NT2/D1 (cell line): ENCODE measurements around the gene SOCS3.
A peak's percentile ranks its signal among the peaks of the same experiment; 100 is the strongest.

ENCODE experiments used
- DNase-seq: peaks from one replicate; pipeline ENCODE4 v3.0.0-alpha.2; 2011; ENCODE audit warnings: low read depth, low spot score
- H3K27me3 ChIP-seq: 2 replicates; pipeline ENCODE4 v1.6.0; 2011; ENCODE audit warnings: mild to moderate bottlenecking; ENCODE audit not compliant: insufficient read length, insufficient read depth
- H3K36me3 ChIP-seq: 2 replicates; pipeline ENCODE4 v1.6.1; 2011; ENCODE audit warnings: mild to moderate bottlenecking, low read length, mixed read lengths; ENCODE audit not compliant: insufficient read depth, insufficient read length
- H3K4me1 ChIP-seq: 2 replicates; pipeline ENCODE4 v1.5.1; 2011; ENCODE audit not compliant: insufficient read depth, insufficient read length
- H3K4me3 ChIP-seq: 2 replicates; pipeline ENCODE4 v1.5.1; 2011; ENCODE audit warnings: low read depth; ENCODE audit not compliant: insufficient read length
- H3K9ac ChIP-seq: 2 replicates; pipeline ENCODE4 v1.6.0; 2011; ENCODE audit warnings: low read depth; ENCODE audit not compliant: insufficient read length
- H3K9me3 ChIP-seq: 2 replicates; pipeline ENCODE4 v1.5.1; 2011; ENCODE audit warnings: mild to moderate bottlenecking, low read length; ENCODE audit not compliant: insufficient read depth
- SUZ12 ChIP-seq: IDR thresholded peaks from 2 replicates; pipeline ENCODE4 v1.6.1; 2011; ENCODE audit not compliant: insufficient read length, insufficient read depth; ENCODE audit errors: extremely low read depth
- YY1 ChIP-seq: IDR thresholded peaks from 2 replicates; pipeline ENCODE4 v1.6.1; 2011; ENCODE audit not compliant: insufficient read length, insufficient read depth
- ZNF274 ChIP-seq: IDR thresholded peaks from 2 replicates; pipeline ENCODE4 v1.6.1; 2011; ENCODE audit warnings: mild to moderate bottlenecking, low read depth, low read length

The SOCS3 gene

DNA sequence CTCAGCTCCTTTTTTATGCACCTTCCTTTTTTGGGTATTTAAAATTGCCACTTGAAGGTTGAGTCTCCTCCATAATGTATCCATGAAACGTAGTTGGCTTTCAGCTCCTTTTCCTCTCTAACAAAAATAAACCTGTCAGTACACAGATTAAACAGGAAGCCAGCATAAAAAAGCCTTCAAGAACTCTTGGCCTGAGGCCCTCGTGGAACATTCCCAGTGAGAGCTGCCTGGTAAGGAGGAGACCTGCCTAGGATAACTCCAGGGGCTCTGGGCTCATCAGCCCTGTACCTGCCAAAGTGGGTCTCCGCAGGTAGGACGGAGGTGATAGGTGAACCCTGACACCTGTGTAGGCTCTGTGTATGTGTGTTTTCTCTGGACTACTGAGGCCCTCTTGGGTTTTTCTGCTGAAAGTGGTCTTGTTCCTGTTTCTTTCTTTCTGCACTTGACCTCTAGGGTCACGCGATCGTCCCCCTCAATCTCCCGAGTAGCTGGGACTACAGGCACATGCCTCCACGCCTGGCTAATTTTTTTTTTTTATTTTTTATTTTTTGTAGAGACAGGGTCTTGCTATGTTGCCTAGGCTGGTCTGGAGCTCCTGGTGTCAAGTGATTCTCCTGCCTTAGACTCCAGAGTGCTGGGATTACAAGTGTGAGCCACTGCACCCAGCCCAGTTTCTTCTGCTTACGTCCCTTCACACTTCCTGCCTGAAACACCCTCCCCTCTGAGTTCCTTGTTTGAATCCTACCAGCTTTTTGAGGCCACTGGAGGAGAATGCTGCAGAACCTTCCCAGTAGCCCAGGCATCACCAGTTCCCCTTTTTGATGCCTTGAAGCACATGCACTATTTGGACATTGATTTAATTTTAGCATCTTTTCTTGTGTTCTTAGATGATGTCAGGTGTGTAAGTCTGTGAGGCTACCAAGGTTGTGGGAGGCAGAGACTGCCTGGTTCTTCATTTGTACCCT lies 28.4 kb upstream of the SOCS3 start:
- H3K27me3 ChIP-seq: no peaks in the 10 kb centered on the region
- TF ChIP-seq ZNF274 (no peak), YY1 (no peak), SUZ12 (no peak)
- H3K4me3 ChIP-seq: no peak overlapping the region
- no peaks in the 10 kb centered on the region for H3K9me3 ChIP-seq
- no peak for DNase-seq
- H3K9ac ChIP-seq: no peak overlapping the region
- peaks cover 24% of the 10 kb centered on the region for H3K36me3 ChIP-seq
- H3K4me1 ChIP-seq: peaks cover 9% of the 10 kb centered on the region

DNA sequence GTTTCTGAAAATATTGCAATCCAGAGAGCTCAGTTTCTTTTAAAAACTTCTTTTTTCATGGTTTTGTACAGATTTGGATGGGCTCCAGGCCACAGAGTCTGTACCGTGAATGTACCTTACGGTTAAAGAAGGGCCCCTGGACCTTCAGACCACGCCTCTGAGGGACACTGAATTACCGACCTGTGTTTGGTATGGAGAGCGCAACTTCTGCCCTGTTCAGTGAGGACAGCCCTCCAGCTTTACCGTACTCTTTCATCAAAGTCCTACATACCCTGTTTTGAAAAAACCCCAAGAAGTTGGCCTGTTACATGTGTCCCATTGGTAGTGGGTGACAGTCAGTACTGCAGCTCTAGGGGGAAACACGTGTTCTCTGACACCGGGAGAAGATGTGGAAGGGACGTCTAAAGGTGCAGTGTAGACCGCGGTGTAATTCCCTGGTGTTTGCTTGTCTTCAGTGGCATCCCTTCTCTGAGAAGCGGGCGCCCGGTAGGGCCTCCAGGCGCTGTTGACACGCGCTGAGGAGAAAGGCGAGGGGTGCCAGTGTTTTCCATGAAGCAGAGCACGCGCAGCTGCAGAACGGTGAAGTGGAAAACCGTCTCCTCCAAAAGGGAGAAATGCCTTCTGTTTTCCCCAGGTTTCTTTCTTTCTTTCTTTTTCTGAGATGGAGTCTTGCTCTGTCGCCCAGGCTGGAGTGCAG lies 24.8 kb upstream of the SOCS3 start:
- H3K9me3 ChIP-seq: no peaks in the 10 kb centered on the region
- no peak overlapping the region for H3K9ac ChIP-seq
- peaks cover 7% of the 10 kb centered on the region for H3K4me1 ChIP-seq
- no peaks in the 10 kb centered on the region for H3K27me3 ChIP-seq
- H3K4me3 ChIP-seq: no peak overlapping the region
- no peak for DNase-seq
- no peak for TF ChIP-seq YY1
- no peak for TF ChIP-seq ZNF274
- no peak for TF ChIP-seq SUZ12
- peaks cover 30% of the 10 kb centered on the region for H3K36me3 ChIP-seq

DNA sequence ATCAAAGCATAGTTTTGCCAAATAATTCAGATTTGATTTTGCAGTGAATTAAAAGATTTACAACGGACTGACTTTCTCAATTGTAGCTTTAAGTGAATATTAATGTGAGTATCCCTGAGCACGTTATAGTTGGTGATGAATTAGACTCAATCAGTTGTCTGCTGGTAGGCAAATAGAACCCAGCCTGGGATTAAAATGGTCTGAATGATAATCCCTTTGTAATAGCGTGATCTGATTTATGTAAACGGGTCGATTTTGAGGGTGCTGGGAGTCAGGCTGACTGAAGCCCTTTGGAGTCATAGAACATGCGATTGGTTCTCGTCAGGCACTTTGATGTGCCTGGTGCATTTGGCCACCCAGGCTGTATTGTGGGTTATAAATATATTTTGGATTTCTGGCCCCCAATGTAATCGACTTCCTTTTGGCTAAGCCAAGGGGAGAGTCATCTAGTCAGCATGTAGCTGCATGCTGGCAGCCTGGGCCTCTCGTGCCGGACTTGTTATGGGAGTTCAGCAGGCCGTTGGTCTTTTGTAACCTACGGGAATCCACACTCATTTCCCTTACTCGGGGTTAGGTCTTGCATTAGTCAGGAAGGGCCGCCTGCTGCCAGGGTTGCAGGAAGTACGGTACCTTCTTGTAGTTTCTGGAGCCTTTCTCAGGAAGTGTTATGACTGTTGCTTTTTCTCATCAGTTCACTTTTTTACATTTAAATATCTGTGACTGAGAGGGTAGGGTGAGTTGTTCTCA lies 24.0 kb upstream of the SOCS3 start:
- no peaks in the 10 kb centered on the region for H3K9me3 ChIP-seq
- H3K4me1 ChIP-seq: peaks cover 7% of the 10 kb centered on the region

DNA sequence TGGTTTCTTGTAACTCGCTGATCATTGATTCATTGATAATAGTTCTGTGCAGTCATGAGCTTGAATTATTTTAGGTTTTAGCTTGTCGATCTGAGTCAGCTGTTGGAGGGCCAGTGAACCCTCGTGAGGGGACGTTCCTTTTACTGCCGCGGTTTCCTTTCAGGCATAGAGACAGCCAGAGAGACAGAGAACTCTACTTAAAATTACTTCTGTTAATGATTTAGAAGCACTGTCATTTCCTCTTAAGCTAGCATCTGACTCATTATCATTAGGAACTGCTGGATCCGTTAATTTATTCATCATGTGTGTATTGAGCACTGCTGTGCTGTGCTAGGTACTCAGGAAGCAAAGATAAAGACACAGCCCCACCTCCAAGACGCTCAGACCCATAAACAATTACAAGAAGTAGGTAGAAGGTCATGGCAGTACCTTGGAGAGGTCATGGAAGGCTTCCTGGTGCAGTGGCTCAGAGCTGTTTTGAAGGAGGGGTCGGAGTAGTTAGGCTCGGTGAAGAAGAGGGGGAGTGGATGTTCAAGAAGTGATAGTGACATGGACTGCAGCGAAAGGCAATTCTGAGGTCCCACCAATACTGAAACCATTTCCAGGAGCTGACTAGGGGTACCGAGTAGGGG lies 21.8 kb upstream of the SOCS3 start:
- no peak for TF ChIP-seq ZNF274
- H3K36me3 ChIP-seq: peaks cover 24% of the 10 kb centered on the region

More for the DNA sequence above, 24.0 kb upstream of the SOCS3 start:
- H3K36me3 ChIP-seq: peaks cover 30% of the 10 kb centered on the region
- no peak overlapping the region for H3K4me3 ChIP-seq
- no peak for TF ChIP-seq ZNF274
- no peak for TF ChIP-seq YY1
- no peak for TF ChIP-seq SUZ12
- DNase-seq: no peak
- H3K27me3 ChIP-seq: no peaks in the 10 kb centered on the region
- no peak overlapping the region for H3K9ac ChIP-seq

DNA sequence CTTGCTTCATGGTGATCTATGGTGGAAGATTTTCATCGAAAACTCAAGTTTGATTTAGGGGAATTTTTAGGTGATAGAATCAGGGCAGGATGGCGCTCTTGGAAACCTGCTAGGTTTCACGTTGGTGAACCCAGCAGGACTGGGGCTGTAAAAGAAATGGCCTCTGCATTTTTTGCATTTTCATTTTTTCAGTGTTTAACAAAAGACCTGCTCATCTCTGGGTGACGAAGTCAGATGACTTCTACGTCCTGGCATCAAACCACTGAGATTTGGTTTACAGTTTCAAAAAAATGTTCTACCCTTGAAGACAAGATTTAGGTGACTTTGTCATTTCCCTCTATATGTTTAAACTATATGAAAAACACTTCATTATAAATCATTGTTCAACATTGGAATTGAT lies 20.5 kb upstream of the SOCS3 start:
- DNase-seq: no peak
- Histone ChIP-seq H3K9me3 (no peaks in the 10 kb centered on the region), H3K36me3 (peaks cover 24% of the 10 kb centered on the region), H3K4me1 (peaks cover 11% of the 10 kb centered on the region), H3K9ac (no peak overlapping the region), H3K27me3 (no peaks in the 10 kb centered on the region), H3K4me3 (no peak overlapping the region)
- TF ChIP-seq YY1: no peak
- no peak for TF ChIP-seq ZNF274
- TF ChIP-seq SUZ12: no peak

More for the DNA sequence above, 21.8 kb upstream of the SOCS3 start:
- Histone ChIP-seq H3K27me3 (no peaks in the 10 kb centered on the region), H3K9ac (no peak overlapping the region), H3K9me3 (no peaks in the 10 kb centered on the region), H3K4me1 (peaks cover 12% of the 10 kb centered on the region), H3K4me3 (no peak overlapping the region)
- no peak for DNase-seq

DNA sequence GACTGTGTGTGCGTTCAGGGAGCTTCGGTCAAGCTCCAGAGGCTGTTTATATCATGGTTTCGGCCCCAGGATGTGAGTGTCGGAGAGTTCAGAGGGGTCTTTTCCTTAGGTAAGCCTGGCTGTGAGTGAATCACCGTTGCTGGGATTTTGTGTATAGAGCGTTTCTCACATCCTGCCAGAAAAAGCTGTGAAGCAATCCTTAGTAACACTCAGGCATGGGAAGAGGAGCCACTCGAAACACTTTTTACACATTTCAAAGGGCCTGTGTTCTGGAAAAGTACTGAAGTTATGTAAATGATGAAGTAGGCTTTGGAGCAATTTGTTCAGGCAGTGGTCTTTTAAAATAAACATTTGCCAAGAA lies 19.2 kb upstream of the SOCS3 start:
- peaks cover 16% of the 10 kb centered on the region for H3K4me1 ChIP-seq
- H3K36me3 ChIP-seq: peaks cover 16% of the 10 kb centered on the region
- peak overlapping the region; percentile 96 for H3K9ac ChIP-seq
- DNase-seq: no peak
- H3K4me3 ChIP-seq: peak overlapping the region; percentile 97
- no peaks in the 10 kb centered on the region for H3K9me3 ChIP-seq
- TF ChIP-seq SUZ12: no peak
- TF ChIP-seq ZNF274: no peak
- no peak for TF ChIP-seq YY1
- no peaks in the 10 kb centered on the region for H3K27me3 ChIP-seq
